Fibroblast of skin of right quadriceps (primary cell): ENCODE data around the gene CEP57L1.

Experiments
- DNase-seq: peaks from one replicate; pipeline ENCODE4 v3.0.0-alpha.2; 2013

The CEP57L1 gene

GRCh38 chr6:109095036-109095834 lies at the start of gene CEP57L1:
CEP57L1 (plus strand) TSS chr6:109095507; CDS start chr6:109145222, 49,715 bp downstream.
- peak; percentile 99 for DNase-seq

DNA sequence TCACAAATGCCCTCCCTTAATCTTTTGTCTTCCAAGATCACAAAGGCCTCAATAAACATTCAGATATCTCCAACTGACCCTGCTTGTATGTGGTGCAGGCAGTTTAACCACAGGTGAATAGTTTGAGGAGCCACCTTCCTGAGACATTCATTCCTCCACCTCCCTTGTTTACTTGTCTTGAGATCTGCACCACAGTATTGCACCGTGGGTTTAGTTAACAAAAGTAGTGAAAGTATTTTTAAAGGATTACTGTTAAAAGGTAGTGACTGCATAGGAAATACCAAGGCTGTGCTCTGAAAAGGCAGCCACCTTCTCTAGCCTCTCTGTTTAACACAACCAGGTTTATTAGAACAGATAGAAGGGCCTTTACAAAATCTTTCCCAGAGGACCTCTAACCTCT lies 47.1 kb upstream of the CEP57L1 start:
- no peak for DNase-seq

- peak; percentile 43 for DNase-seq
Measured at GRCh38 chr6:109048670-109049415, 46.5 kb upstream of the CEP57L1 start.

GRCh38 chr6:109050012-109050411 lies 45.3 kb upstream of the CEP57L1 start:
- DNase-seq: no peak

- DNase-seq: no peak
Measured at GRCh38 chr6:109050447-109051102, 44.7 kb upstream of the CEP57L1 start.

- peak; percentile 36 for DNase-seq
Measured at GRCh38 chr6:109051301-109052017, 43.8 kb upstream of the CEP57L1 start.

DNA sequence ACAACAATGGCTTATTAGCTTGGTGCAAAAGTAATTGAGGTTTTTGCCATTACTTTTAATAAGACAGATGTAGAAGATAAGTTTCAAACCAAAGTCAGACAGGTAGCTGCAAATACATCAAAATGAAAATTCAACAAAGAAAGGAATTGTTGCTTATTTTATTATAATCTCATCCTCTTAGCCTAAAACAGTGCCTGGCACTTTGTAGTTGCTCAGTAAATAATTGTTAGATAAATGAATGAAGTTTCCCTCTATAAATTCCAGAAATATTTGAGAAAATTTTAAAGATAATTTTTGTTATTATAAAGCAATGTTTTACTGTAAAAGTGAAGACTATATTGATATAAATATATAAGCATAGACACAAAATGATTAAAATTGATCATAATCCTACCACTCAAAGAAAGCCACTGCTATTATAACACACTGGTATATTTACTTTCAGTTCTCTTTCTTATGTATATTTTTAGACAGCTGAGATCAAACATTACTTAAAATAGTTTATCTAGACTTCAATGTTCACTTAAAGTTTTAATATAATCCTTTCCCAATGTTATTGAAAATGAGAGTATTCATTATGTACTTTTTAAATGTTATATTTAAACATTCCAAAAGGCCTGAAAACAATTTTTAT lies 43.2 kb upstream of the CEP57L1 start:
- no peak for DNase-seq

GRCh38 chr6:109052852-109053251 lies 42.5 kb upstream of the CEP57L1 start:
- DNase-seq: no peak

- peak; percentile 65 for DNase-seq
Measured at GRCh38 chr6:109053336-109053735, 42.0 kb upstream of the CEP57L1 start.

DNA sequence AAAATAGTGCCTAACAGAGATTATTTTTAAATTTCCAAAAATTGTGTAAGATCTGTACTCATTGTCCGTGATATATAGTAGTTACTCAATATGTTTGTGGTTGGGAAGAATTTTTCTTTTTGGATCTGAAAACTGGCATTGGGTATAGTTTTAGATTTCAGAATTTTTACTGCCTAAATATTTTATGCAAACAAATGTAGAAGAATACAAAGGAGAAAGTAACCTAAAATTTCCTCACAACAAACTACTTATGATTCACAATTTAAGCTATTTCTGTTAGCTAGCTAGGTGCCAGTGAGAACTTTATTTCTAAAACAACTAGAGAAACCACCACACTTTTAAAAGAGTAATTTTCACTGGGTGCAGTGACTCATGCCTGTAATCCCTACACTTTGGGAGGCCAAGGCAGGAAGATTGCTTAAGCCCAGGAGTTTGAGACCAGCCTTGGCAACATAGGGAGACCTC lies 39.5 kb upstream of the CEP57L1 start:
- peak; percentile 58 for DNase-seq

GRCh38 chr6:109056661-109057060 lies 38.6 kb upstream of the CEP57L1 start:
- DNase-seq: no peak

DNA sequence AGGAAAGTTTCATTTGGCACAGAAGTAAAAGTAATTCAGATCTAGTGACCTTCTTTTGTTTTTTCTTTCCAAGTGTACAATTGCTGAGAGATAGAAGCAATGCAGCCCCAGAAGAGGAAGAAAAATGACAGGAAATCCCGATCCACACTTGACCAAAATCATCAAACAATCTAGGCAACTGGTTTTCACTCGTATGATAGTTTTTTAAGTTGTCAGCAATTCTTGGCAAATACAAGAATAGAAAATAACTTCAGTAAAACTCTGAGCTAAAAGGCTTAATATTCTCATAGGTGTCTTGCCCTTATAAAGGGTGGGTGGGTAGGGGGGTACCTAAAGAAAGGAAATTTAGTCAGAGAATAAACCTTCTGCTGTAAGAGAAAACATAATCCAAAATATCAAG lies 36.7 kb upstream of the CEP57L1 start:
- no peak for DNase-seq

- no peak for DNase-seq
Measured at GRCh38 chr6:109059153-109059552, 36.2 kb upstream of the CEP57L1 start.

DNA sequence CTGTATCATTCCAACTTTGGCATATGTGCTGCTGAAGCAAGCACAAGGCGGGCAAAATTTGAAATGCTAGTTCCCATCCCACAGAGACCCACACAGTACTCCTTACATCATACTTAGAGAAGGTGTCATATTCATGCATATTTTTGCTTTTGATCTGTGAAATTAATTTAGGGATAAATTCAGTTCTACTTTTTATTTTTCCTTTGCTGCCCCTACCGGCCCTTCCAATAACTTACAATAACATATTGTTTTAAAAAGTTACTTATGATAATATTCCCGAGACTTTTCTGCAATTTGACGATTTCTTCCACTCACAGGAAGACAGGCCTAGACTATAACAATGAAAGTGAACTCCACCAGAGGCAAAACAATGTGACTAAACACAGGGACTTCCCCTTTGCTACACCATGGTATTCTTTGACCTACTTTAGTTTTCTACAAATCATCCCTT lies 35.7 kb upstream of the CEP57L1 start:
- DNase-seq: no peak

DNA sequence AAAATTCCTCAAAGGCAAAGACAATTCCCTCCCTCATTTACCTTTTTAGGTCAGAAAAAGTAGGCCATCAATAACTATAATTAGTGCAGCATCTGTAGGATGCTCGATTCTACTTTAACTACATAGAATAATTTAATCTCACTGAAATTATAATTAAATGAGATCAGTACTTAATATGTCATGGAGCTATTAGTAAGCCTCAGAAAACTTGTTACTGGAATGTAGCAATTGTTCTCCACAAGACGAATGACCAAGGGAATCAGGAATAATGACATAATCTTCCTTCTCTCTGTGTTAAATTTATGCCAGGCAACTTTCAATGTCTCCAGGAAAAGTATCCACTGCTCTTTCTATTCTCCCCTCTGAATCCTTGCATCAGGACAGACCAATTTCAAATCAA lies 34.7 kb upstream of the CEP57L1 start:
- DNase-seq: no peak

DNA sequence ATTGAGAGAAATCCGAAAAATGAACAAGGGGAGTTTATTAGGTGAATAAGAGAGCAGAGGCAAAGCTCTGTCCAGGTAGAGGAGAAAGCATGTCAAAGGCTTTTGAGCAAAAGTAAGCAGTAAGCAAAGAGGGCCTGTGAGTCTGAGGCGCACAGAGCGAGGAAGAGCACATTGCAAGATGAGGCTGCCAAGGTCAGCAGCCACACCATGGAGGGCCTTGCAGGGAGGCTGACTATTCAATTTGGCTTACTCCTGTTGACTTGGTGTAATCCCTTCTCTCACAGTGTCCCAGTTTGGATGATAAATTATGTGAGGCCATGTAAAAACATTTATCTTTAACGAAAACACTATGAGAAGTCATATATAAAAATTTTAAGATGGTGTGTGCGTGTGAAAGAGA lies 33.1 kb upstream of the CEP57L1 start:
- DNase-seq: no peak

DNA sequence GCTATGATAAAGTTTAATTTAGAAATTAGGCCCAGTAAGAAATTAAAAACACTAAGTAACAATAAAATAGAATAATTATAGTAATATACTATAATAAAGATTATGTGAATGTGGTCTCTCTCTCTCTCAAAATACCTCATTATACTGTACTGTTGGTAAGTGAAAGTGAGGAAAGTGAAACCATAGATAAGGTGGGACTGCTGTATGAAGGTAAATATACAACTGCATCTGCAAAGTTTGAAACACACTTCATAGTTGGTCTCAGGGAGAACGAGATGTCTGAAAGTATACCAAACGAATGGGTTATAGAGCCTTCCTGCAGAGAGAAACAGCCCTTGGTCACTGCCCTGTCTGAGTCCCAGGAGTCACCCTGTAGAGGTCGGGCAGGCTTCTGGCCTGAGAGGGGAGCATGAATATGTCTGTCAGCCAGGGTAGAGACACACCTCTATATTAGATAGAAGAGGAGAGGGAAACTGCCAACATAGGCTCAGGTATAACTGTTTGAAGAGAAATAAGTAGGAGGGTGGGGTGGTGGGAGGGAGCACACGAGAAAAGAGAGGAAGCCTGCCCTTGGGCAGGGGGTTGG lies 32.4 kb upstream of the CEP57L1 start:
- no peak for DNase-seq

GRCh38 chr6:109069746-109070145 lies 25.6 kb upstream of the CEP57L1 start:
- DNase-seq: no peak

DNA sequence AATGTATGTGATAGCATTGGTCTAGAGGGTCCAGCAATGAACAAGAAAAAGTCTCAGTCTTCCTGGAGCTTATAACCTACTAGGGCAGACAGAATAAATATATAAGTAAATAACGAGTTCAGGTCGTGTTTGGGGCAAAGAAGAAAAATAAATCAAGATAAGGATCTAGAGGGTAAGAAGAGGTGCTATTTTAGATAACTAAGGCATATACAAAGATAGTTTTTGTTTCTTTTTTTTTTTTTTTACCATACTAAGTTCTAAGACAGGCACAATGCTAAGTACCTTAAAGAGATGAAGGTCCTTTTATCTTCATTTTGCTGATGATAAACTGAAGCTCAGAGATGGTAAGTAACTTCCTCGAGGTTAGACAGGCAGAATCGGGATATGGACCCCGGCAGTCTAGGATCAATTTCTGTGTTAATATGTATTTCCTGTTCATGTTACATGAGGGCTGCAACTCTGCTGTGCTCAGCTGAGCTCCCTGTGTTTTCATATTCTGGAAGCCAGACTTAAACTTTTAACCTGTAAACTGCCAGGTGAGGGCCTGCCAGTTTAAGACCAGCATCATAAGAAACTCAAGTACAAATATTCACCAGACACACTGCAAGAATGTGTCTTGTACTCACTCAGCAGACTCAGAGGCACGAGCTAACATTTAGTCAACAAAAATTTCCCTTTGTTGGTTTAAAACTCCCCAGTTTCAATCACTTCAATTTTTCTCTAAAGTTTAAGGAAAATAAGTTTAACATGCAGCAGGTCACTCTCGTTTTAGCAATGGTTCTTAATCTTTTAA lies 24.0 kb upstream of the CEP57L1 start:
- no peak for DNase-seq

DNA sequence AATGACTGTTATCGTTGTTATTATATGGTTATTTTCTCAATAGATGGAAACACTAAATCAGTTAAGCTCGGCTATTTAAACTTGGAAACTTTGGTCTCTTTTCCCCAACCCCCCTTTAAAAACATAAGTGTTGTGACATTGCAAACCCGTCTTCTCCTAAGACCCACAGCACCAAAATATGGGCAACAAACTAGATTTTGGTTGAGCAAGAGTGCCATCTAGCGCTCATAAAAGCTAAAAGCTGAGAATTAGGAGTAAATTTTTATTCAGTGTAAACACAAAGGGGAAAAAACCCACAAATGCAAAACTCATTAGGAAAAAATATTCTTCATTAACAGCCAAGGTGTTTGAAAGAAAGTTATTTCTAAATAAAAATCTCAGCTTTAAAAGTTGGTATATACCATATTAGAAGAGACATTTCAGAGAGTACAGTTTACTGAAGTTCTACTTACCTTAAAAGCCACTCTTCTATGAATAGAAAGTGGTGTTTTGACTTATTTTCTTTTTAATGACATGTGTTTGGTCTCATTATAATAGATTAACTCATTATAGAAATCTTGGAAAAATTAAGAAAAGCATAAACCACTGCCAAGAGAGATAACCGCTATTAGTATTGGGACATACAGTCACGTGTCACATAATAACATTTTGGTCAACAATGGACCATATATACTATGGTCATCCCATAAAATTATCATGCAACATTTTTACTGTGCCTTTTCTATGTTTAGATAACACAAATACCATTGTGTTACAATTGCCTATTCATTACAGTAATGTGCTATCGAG lies 21.8 kb upstream of the CEP57L1 start:
- DNase-seq: peak; percentile 74

DNA sequence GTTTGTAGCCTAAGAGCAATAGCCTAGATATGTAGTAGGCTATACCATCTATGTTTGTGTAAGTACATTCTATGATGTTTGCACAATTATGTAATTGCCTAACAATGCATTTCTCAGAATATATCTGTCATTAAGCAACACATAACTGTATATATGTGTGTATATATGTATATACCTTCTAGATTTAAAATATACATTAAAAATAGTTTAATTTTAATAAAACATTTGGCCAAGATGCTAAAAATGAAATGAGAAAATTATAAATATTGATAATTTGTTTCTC lies 21.2 kb upstream of the CEP57L1 start:
- DNase-seq: no peak
